Nasal cavity respiratory epithelium epithelial cell of viscerocranial mucosa (primary cell): ENCODE data around the gene CCDC39. TPM values are rescaled to one million over a fixed set of nuclear protein-coding genes. Genes with fewer than 3 reads are reported as not detected.

ENCODE experiments used
- total RNA-seq: library from RNA; depleted of rRNA; stranded (reverse); fragments of >200 nt; gene quantifications from 2 replicates; pipeline ENCODE4 v1.2.3, GENCODE V29; 2014

CCDC39 gene
- under 0.01 TPM in 1 of 2 replicates, not detected in the other for total RNA-seq

DNA sequence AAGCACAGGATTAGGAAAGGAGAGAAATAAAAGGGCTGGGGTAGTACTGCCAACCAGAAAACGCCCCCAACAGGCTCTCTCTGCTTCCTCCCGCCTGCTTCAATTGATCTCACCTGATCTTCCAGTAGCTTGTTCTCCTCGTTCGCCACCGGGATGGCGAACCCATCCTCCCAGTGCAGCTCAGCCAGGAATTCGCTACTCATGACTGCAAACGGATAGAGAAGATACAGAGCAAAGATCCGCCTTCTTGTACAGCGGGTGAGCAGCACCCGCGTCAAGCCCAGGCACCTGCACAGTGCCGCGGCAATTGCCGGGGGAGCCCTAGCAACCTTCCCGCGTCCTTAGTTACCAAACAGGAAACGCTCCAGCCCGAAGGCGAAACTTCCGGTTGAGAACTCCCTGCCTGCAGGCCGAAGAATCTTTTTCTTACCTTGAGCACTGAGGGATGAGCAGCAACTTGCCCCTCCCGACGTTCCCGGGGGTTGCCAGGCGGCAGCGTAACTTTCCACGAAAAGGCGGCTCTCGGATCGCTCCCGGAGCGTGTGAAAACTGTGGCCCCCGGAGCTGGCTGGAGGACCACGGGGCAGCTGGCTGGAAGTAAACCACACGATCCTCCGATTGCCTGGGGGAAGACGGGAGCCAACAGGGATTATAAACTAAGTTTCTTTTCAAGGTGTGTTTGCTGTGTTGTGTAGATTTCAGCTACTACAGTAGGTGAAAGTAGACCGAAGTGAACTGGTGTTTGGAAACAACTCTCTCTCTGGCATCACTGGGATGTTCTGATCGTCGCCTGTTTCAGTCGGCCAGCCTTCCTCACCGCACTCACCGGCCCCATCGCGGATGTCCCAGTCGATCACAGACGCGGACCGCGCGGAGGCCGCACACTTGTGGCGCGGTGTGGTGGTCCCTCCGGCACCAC is at the start of gene CCDC39:
Gene CCDC39, minus strand, starts transcription at position 312 of the 919 bp plus-strand sequence. Its CDS starts 109 bp downstream, at position 203.

DNA sequence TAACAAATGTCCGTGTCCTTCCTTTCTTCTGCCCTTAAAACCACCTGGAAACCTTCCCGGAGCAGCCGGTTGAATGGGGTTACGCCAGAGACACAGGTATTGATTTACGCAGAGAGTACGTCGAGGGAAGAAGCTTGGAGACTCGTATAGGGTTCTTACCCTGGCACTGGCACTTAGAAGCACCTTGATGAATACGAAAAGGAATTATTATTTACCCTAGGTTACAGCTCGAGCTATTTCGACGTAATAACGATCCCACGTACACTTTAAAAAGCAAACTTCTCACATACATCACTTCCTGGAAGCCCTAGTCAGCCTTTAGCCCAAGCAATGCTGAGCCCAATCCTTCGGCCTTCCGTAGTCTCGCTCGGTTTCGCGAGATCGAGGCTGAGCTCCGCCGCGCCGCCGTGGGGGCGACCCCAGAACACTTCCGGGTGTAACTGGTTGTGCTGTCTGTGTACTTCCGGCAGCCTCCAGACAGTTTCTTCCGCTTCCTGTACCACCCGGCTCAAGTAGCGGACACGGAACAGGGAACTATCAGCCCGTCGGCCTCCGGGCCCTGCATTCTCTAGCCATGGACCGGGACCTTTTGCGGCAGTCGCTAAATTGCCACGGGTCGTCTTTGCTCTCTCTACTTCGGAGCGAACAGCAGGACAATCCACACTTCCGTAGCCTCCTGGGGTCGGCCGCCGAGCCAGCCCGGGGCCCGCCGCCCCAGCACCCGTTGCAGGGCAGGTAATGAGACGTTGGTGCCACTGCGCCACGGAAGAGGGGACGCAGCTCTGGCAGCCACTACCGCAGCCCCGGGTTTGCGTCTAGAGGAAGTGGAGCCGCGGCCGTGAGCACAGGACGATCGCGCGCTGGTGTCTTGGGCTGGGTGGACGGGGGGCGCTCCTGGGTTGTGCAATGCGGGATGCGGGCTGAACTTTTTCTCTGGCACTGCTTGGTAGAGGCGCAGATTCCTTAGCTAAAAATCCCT is 77.3 kb downstream of the CCDC39 start, which contains the start of gene TTC14:
Gene TTC14, plus strand, starts transcription at position 476 of the 979 bp plus-strand sequence. Its CDS starts 99 bp downstream, at position 575.

Other genes starting within 250 kb of the CCDC39 start
- 22.2 and 42.0 TPM in 2 replicates for gene TTC14, start 77.3 kb downstream of the CCDC39 start, total RNA-seq
- gene FXR1, start 233.2 kb upstream of the CCDC39 start, total RNA-seq: 121 and 197 TPM in 2 replicates